ENCODE data around the gene DCTPP1. TPM values are rescaled to one million over a fixed set of nuclear protein-coding genes. Genes with fewer than 3 reads are reported as not detected.
"Not testable (repeated sequence)": the region's sequence is repeated elsewhere in the genome, so short reads cannot be mapped to it uniquely, and the experiment has no call there.

Gene DCTPP1
- polyA plus RNA-seq, 6 donors from 2014 or later: 101 to 145 (median 123) TPM

GRCh38 chr16:30459456-30459855 is 29.6 kb upstream of the DCTPP1 start:
- Mint-ChIP-seq H3K36me3 (no peaks in the 10 kb centered on the region), H3K4me1 (peaks cover 8 to 40% (median 36%) of the 10 kb centered on the region in 3 donors), H3K9me3 (no peaks in the 10 kb centered on the region), H3K27ac (peak overlapping the region in 5 of 6 donors; percentile 65 to 93 (median 74)), H3K27me3 (no peaks in the 10 kb centered on the region), H3K4me3 (peak overlapping the region in 3 of 8 donors; percentile 20 to 45 (median 34))
- no peak for ATAC-seq (ENCODE audit: low read depth in 2 of 2)
- no peak for DNase-seq

GRCh38 chr16:30458561-30459394 is 28.9 kb upstream of the DCTPP1 start:
- H3K4me1 Mint-ChIP-seq: peaks cover 8 to 47% (median 36%) of the 10 kb centered on the region in 3 donors

GRCh38 chr16:30457743-30458560 is 28.1 kb upstream of the DCTPP1 start:
- Mint-ChIP-seq H3K4me3 (peak overlapping the region in 4 of 8 donors; percentile 6 to 72 (median 53)), H3K27me3 (no peaks in the 10 kb centered on the region), H3K36me3 (no peaks in the 10 kb centered on the region), H3K9me3 (no peaks in the 10 kb centered on the region), H3K27ac (peak overlapping the region in 4 of 6 donors; percentile 81 to 93 (median 82)), H3K4me1 (peaks cover 8 to 49% (median 37%) of the 10 kb centered on the region in 3 donors)
- ATAC-seq (ENCODE audit: low read depth in 2 of 2) (no peak), DNase-seq (no peak)

More at GRCh38 chr16:30458561-30459394, 28.9 kb upstream of the DCTPP1 start:
- Mint-ChIP-seq H3K27me3 (no peaks in the 10 kb centered on the region), H3K9me3 (no peaks in the 10 kb centered on the region), H3K4me3 (peak overlapping the region in 7 of 8 donors; percentile 35 to 75 (median 60)), H3K36me3 (no peaks in the 10 kb centered on the region), H3K27ac (peak overlapping the region; percentile 81 to 93 (median 82))
- peak; percentile 96 to 98 for ATAC-seq (ENCODE audit: low read depth in 2 of 2)
- peak; percentile 49 for DNase-seq

DNA sequence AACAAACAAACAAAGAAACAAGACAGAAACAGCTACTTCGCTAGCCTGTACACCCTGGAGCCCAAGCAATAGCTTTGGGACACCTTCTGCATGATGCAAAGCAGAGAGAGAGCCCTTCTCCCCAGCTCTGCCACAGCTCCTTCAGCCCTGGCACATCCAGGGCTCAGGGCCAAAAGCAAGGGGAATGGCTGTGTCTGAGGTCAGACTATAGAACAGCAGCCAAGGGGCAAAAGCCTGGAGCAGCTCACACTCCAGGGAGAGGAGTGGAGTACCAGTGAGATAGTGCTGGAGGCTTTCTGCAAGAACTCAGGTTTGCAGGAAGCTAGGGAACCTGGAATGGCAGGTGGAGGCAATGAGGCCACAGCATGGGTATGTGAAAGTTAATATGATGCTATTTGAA is 27.4 kb upstream of the DCTPP1 start:
- H3K36me3 Mint-ChIP-seq: no peaks in the 10 kb centered on the region
- no peak for ATAC-seq (ENCODE audit: low read depth in 2 of 2)
- no peak overlapping the region for H3K27ac Mint-ChIP-seq
- H3K27me3 Mint-ChIP-seq: no peaks in the 10 kb centered on the region
- no peaks in the 10 kb centered on the region for H3K9me3 Mint-ChIP-seq
- peaks cover 15 to 56% (median 44%) of the 10 kb centered on the region in 3 donors for H3K4me1 Mint-ChIP-seq
- no peak for DNase-seq
- H3K4me3 Mint-ChIP-seq: peak overlapping the region in 1 of 8 donors; percentile 24

DNA sequence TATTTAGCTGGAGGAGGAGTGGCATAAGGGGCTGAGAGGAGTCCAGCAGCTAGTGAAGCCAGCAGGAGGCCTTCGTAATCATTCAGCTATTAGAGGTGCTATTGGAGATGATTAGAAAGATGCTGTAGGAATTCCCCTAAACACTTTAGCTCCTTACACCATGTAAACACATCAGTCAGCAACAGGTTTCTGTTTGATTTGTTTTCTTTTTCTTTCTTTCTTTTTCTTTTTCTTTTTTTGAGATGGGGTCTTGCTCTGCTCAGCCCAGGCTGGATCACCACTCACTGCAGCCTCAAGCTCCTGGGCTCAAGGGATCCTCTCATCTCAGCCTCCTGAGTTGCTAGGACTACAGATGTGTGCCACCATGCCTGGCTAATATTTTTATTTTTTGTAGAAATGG is 26.5 kb upstream of the DCTPP1 start:
- Mint-ChIP-seq H3K27me3 (no peaks in the 10 kb centered on the region), H3K4me3 (no peak overlapping the region), H3K27ac (peak overlapping the region in 1 of 6 donors; percentile 65), H3K9me3 (no peaks in the 10 kb centered on the region), H3K36me3 (no peaks in the 10 kb centered on the region), H3K4me1 (peaks cover 16 to 59% (median 41%) of the 10 kb centered on the region in 3 donors)
- DNase-seq: no peak
- no peak for ATAC-seq (ENCODE audit: low read depth in 2 of 2)

- peak overlapping the region in 2 of 8 donors; percentile 41 to 80 for H3K4me3 Mint-ChIP-seq
- H3K4me1 Mint-ChIP-seq: peaks cover 19 to 60% (median 40%) of the 10 kb centered on the region in 3 donors
- H3K27ac Mint-ChIP-seq: peak overlapping the region in 1 of 6 donors; percentile 79
- DNase-seq; ATAC-seq (ENCODE audit: low read depth in 2 of 2); H3K36me3 Mint-ChIP-seq; H3K9me3 Mint-ChIP-seq; H3K27me3 Mint-ChIP-seq: not testable (repeated sequence)
Observed at GRCh38 chr16:30452709-30453580, 23.1 kb upstream of the DCTPP1 start.

DNA sequence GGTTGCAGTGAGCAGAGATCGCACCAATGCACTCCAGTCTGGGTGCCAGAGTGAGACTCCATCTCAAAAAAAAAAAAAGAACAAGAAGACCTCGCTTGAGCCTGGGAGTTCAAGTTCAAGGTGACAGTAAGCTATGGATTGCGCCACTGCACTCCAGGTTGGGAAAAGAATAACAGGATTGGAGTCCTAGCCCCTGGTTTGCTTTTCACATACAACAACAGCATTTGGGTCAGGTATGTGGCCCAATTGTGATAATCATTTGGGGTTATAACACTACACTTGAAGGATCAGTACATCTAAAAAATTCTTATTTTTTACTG is 19.2 kb upstream of the DCTPP1 start:
- peaks cover 0 to under 1% of the 10 kb centered on the region in 2 donors for H3K36me3 Mint-ChIP-seq
- H3K27ac Mint-ChIP-seq: no peak overlapping the region
- no peak overlapping the region for H3K4me3 Mint-ChIP-seq
- H3K4me1 Mint-ChIP-seq: peaks cover 35 to 60% (median 47%) of the 10 kb centered on the region in 3 donors
- no peak for DNase-seq
- H3K27me3 Mint-ChIP-seq: no peaks in the 10 kb centered on the region
- no peaks in the 10 kb centered on the region for H3K9me3 Mint-ChIP-seq
- ATAC-seq (ENCODE audit: low read depth in 2 of 2): no peak

DNA sequence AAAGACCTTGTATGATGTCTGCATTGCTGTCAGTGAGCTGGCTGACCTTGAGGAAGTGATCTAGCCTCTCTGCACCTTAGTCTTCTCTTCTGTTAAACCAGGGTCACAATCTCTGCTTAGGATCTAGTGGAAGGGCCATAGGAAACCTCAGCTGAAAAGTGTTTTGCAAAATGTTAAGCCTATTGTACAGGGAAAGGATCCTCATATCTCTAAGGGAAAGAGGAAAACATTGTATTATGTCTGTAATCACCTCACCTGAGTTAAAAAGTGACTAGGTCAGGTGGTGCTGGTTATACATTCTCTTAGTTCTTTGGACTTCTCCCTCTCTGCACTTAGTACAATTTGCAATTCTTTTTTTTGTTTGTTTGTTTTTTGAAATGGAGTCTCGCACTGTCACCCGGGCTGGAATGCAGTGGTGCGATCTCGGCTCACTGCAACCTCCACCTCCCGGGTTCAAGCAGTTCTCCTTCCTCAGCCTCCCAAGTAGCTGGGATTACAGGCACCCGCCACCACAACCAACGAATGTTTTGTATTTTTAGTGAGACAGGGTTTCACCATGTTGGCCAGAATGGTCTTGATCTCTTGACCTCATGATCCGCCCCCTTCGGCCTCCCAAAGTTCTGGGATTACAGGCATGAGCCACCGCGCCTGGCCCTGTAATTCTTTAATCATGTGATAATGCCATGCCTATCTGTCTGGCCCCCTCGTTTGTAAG is 17.8 kb upstream of the DCTPP1 start:
- ATAC-seq (ENCODE audit: low read depth in 2 of 2) (no peak), DNase-seq (no peak)
- H3K27ac Mint-ChIP-seq: no peak overlapping the region
- no peaks in the 10 kb centered on the region for H3K9me3 Mint-ChIP-seq
- H3K4me3 Mint-ChIP-seq: peak overlapping the region in 4 of 8 donors; percentile 25 to 88 (median 48)
- H3K27me3 Mint-ChIP-seq: no peaks in the 10 kb centered on the region
- H3K4me1 Mint-ChIP-seq: peaks cover 41 to 63% (median 54%) of the 10 kb centered on the region in 3 donors
- H3K36me3 Mint-ChIP-seq: peaks cover 8 to 12% of the 10 kb centered on the region in 2 donors

- no peak for ATAC-seq (ENCODE audit: low read depth in 2 of 2)
- Mint-ChIP-seq H3K36me3 (peaks cover 8 to 12% of the 10 kb centered on the region in 2 donors), H3K4me1 (peaks cover 36 to 59% (median 48%) of the 10 kb centered on the region in 3 donors), H3K9me3 (no peaks in the 10 kb centered on the region), H3K4me3 (peak overlapping the region; percentile 88 to 98 (median 97)), H3K27ac (peak overlapping the region; percentile 95 to 98 (median 97)), H3K27me3 (no peaks in the 10 kb centered on the region)
- no peak for DNase-seq
Observed at GRCh38 chr16:30446203-30446595, 16.4 kb upstream of the DCTPP1 start.

DNA sequence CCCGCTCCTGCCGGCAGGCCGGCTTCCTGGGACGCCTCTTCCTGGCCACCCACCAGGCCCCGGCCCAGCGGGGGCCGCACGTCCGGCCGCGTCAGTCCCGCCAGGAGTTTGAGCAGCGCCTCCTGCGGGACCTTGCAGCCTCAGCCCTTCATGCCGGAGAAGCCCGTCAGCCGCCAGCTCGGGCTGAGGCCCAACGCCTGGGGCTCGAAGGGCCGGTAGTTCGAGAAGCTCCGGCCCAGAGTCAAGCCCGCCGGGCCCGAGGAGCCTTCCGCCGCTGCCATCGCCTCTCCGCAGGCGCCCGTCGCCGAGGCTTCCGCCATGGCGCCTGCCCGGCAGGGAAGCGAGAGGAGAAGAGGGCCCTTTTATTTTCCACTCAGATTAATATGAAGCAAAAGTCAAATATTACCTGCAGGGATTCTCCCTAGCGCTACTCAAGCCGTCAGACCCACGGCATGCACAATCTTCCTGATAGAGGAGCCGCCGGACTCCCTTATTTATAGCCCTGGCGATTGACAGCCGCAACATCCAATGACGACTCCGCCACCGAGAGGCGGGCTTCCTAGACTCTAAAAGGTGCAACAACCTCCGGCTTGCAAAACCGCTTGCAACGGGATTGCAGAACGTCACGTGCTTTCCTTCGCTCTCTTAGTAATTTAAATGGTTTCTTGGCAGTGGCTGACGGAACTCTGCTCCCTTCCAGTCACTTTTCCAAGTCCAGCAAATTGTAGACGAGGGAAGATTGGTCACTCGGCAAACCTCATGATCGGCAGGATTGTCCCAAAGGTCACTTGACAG is 15.8 kb upstream of the DCTPP1 start, which contains the start of gene SEPHS2:
Gene SEPHS2, minus strand, starts transcription at position 467 of the 795 bp plus-strand sequence. Its CDS starts 147 bp downstream, at position 320.
- Mint-ChIP-seq H3K27ac (peak within 1 kb of the TSS; percentile 95 to 98 (median 97)), H3K36me3 (peaks cover 8 to 12% of the 10 kb centered on the region in 2 donors)

GRCh38 chr16:30445149-30445407 is 15.2 kb upstream of the DCTPP1 start:
- no peaks in the 10 kb centered on the region for H3K9me3 Mint-ChIP-seq
- ATAC-seq (ENCODE audit: low read depth in 2 of 2): peak in 1 of 2 donors; percentile 6

More for the DNA sequence above, 15.8 kb upstream of the DCTPP1 start, which contains the start of gene SEPHS2:
- H3K4me3 Mint-ChIP-seq: peak within 1 kb of the TSS; percentile 88 to 98 (median 97)
- no peaks in the 10 kb centered on the region for H3K9me3 Mint-ChIP-seq
- ATAC-seq (ENCODE audit: low read depth in 2 of 2): peak; percentile 94 to 95
- DNase-seq: peak; percentile 90
- H3K4me1 Mint-ChIP-seq: peaks cover 32 to 58% (median 44%) of the 10 kb centered on the region in 3 donors
- H3K27me3 Mint-ChIP-seq: no peaks in the 10 kb centered on the region

More at GRCh38 chr16:30445149-30445407, 15.2 kb upstream of the DCTPP1 start:
- Mint-ChIP-seq H3K4me1 (peaks cover 29 to 58% (median 44%) of the 10 kb centered on the region in 3 donors), H3K27me3 (no peaks in the 10 kb centered on the region), H3K27ac (peak overlapping the region in 3 of 6 donors; percentile 81 to 95 (median 87)), H3K4me3 (peak overlapping the region; percentile 86 to 98 (median 95)), H3K36me3 (peaks cover 8 to 12% of the 10 kb centered on the region in 2 donors)
- no peak for DNase-seq

All from naive B cell (primary cell).